Erythroblast (primary cell): Measurements from ENCODE around the gene ZBTB17.
"Not testable (repeated sequence)": the region's sequence is repeated elsewhere in the genome, so short reads cannot be mapped to it uniquely, and the experiment has no call there.

Experiments used
- GATA1 ChIP-seq: IDR thresholded peaks from 2 replicates; pipeline ENCODE4 v1.6.1; 2011; ENCODE audit warnings: low read depth, mild to moderate bottlenecking, control low read depth, low read length, moderate library complexity
- POLR2A ChIP-seq: IDR thresholded peaks from 2 replicates; pipeline ENCODE4 v1.6.1; 2011; ENCODE audit warnings: mild to moderate bottlenecking, low read length

GRCh38 chr1:16020878-16021277 is 45.0 kb upstream of the ZBTB17 start:
- TF ChIP-seq POLR2A, GATA1: not testable (repeated sequence)
